Duodenal mucosa (tissue), 2 donors: ENCODE data around the gene SH3PXD2A.
"Not testable (repeated sequence)": the region's sequence is repeated elsewhere in the genome, so short reads cannot be mapped to it uniquely, and the experiment has no call there.

Experiments
- H3K27ac ChIP-seq: one replicate; pipeline ENCODE4 v1.7.0; 2013; ENCODE audit warnings: low read depth, low read length
- H3K27me3 ChIP-seq, 2 donors: one replicate each; pipeline ENCODE4 v1.7.0; 2013; ENCODE audit warnings: low read length in 2 of 2, control low read depth in 1 of 2; ENCODE audit not compliant: insufficient read depth in 2 of 2, control insufficient read depth in 1 of 2
- H3K36me3 ChIP-seq, 2 donors: one replicate each; pipeline ENCODE4 v1.7.0; 2013; ENCODE audit warnings: low read length in 2 of 2, control low read depth in 1 of 2; ENCODE audit not compliant: insufficient read depth in 2 of 2, control insufficient read depth in 1 of 2
- H3K4me1 ChIP-seq, 2 donors: one replicate each; pipeline ENCODE4 v1.7.0; 2013; ENCODE audit warnings: low read length in 2 of 2, control low read depth in 1 of 2; ENCODE audit not compliant: insufficient read depth in 2 of 2, control insufficient read depth in 1 of 2
- H3K4me3 ChIP-seq, 2 donors: one replicate each; pipeline ENCODE4 v1.7.0; 2013; ENCODE audit warnings: low read length in 2 of 2, low read depth in 1 of 2
- H3K9ac ChIP-seq, 2 donors: one replicate each; pipeline ENCODE4 v1.7.0; 2013; ENCODE audit warnings: low read length in 2 of 2, low read depth in 1 of 2
- H3K9me3 ChIP-seq, 2 donors: one replicate each; pipeline ENCODE4 v1.7.0; 2013; ENCODE audit warnings: low read length in 2 of 2, control low read depth in 1 of 2; ENCODE audit not compliant: control insufficient read depth in 1 of 2

SH3PXD2A gene

GRCh38 chr10:103814626-103815370 lies 40.6 kb downstream of the SH3PXD2A start:
- H3K36me3 ChIP-seq = no peaks in the 10 kb centered on the region
- H3K27me3 ChIP-seq = no peaks in the 10 kb centered on the region
- H3K4me3 ChIP-seq = peak overlapping the region; percentile 19 to 26
- H3K4me1 ChIP-seq = peaks cover 42 to 45% of the 10 kb centered on the region in 2 donors
- peak overlapping the region in 1 of 2 donors; percentile 36 for H3K9ac ChIP-seq
- H3K9me3 ChIP-seq = no peaks in the 10 kb centered on the region
- no peak overlapping the region for H3K27ac ChIP-seq

GRCh38 chr10:103814105-103814504 lies 41.3 kb downstream of the SH3PXD2A start:
- H3K27ac ChIP-seq = no peak overlapping the region

GRCh38 chr10:103813312-103813711 lies 42.1 kb downstream of the SH3PXD2A start:
- not testable (repeated sequence) for H3K36me3 ChIP-seq, H3K4me3 ChIP-seq, H3K9ac ChIP-seq, H3K9me3 ChIP-seq, H3K27ac ChIP-seq, H3K27me3 ChIP-seq
- peaks cover 36 to 45% of the 10 kb centered on the region in 2 donors for H3K4me1 ChIP-seq

More at GRCh38 chr10:103814105-103814504, 41.3 kb downstream of the SH3PXD2A start:
- Histone ChIP-seq H3K9ac (peak overlapping the region in 1 of 2 donors; percentile 36), H3K4me1 (peaks cover 38 to 45% of the 10 kb centered on the region in 2 donors), H3K4me3 (peak overlapping the region; percentile 19 to 26), H3K36me3 (no peaks in the 10 kb centered on the region), H3K27me3 (no peaks in the 10 kb centered on the region), H3K9me3 (no peaks in the 10 kb centered on the region)

- peak overlapping the region in 1 of 2 donors; percentile 4 for H3K9ac ChIP-seq
- H3K9me3 ChIP-seq = no peaks in the 10 kb centered on the region
- H3K36me3 ChIP-seq = no peaks in the 10 kb centered on the region
- no peaks in the 10 kb centered on the region for H3K27me3 ChIP-seq
- peak overlapping the region in 1 of 2 donors; percentile 32 for H3K4me3 ChIP-seq
- peaks cover 36 to 45% of the 10 kb centered on the region in 2 donors for H3K4me1 ChIP-seq
- no peak overlapping the region for H3K27ac ChIP-seq
Observed at GRCh38 chr10:103812432-103812831, 42.9 kb downstream of the SH3PXD2A start.

GRCh38 chr10:103812004-103812403 lies 43.4 kb downstream of the SH3PXD2A start:
- Histone ChIP-seq H3K27ac (no peak overlapping the region), H3K4me1 (peaks cover 37 to 45% of the 10 kb centered on the region in 2 donors), H3K9ac (no peak overlapping the region)

GRCh38 chr10:103811463-103811862 lies 43.9 kb downstream of the SH3PXD2A start:
- H3K27ac ChIP-seq = no peak overlapping the region
- H3K9ac ChIP-seq = no peak overlapping the region

More at GRCh38 chr10:103812004-103812403, 43.4 kb downstream of the SH3PXD2A start:
- no peaks in the 10 kb centered on the region for H3K36me3 ChIP-seq
- no peaks in the 10 kb centered on the region for H3K9me3 ChIP-seq
- no peaks in the 10 kb centered on the region for H3K27me3 ChIP-seq
- H3K4me3 ChIP-seq = no peak overlapping the region

GRCh38 chr10:103808780-103809179 lies 46.6 kb downstream of the SH3PXD2A start:
- Histone ChIP-seq H3K27me3 (no peaks in the 10 kb centered on the region), H3K4me1 (peaks cover 38 to 44% of the 10 kb centered on the region in 2 donors), H3K36me3 (no peaks in the 10 kb centered on the region), H3K27ac (no peak overlapping the region), H3K9me3 (no peaks in the 10 kb centered on the region), H3K9ac (no peak overlapping the region), H3K4me3 (no peak overlapping the region)

More at GRCh38 chr10:103811463-103811862, 43.9 kb downstream of the SH3PXD2A start:
- Histone ChIP-seq H3K4me3 (no peak overlapping the region), H3K27me3 (no peaks in the 10 kb centered on the region), H3K9me3 (no peaks in the 10 kb centered on the region), H3K36me3 (no peaks in the 10 kb centered on the region), H3K4me1 (peaks cover 42 to 50% of the 10 kb centered on the region in 2 donors)

GRCh38 chr10:103807996-103808395 lies 47.4 kb downstream of the SH3PXD2A start:
- Histone ChIP-seq H3K4me1 (peaks cover 38 to 44% of the 10 kb centered on the region in 2 donors), H3K27ac (no peak overlapping the region), H3K9ac (no peak overlapping the region), H3K27me3 (no peaks in the 10 kb centered on the region), H3K9me3 (no peaks in the 10 kb centered on the region), H3K36me3 (no peaks in the 10 kb centered on the region), H3K4me3 (no peak overlapping the region)

- H3K27me3 ChIP-seq = no peaks in the 10 kb centered on the region
- no peaks in the 10 kb centered on the region for H3K36me3 ChIP-seq
- no peak overlapping the region for H3K27ac ChIP-seq
- no peak overlapping the region for H3K4me3 ChIP-seq
- H3K9me3 ChIP-seq = no peaks in the 10 kb centered on the region
- H3K9ac ChIP-seq = no peak overlapping the region
- peaks cover 36 to 38% of the 10 kb centered on the region in 2 donors for H3K4me1 ChIP-seq
Observed at GRCh38 chr10:103806395-103807187, 48.8 kb downstream of the SH3PXD2A start.

- Histone ChIP-seq H3K9me3 (no peaks in the 10 kb centered on the region), H3K4me1 (peaks cover 36 to 37% of the 10 kb centered on the region in 2 donors), H3K36me3 (no peaks in the 10 kb centered on the region), H3K27me3 (no peaks in the 10 kb centered on the region), H3K27ac (no peak overlapping the region), H3K4me3 (no peak overlapping the region), H3K9ac (no peak overlapping the region)
Observed at GRCh38 chr10:103805781-103806180, 49.6 kb downstream of the SH3PXD2A start.
